ENCODE results near the gene PIWIL1. TPM values are rescaled to one million over a fixed set of nuclear protein-coding genes. Genes with fewer than 3 reads are reported as not detected.

PIWIL1 gene
- polyA plus RNA-seq, 1 of the 3 experiments (the other 2 are of a cell fraction): 0.05 TPM

DNA sequence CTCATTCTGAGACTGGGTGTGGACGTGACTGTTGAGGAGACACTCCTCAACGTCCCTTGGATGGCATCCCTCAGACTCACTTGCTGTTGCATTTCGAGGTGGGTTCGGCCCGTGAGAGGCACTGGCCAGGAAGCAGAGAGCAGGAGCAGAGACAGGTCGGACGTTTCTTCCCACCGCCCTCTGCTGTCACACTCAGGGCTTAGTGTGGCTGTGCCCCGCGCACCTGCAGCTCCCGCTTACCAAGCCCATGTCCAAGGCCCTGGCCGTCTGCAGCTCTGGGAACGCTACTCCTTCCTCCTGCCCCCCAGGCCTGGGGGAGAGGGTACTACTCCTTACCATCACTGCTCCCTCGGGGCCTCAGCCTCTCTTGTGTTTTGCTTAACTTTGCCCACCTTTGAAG lies 29.8 kb upstream of the PIWIL1 start:
- H3K79me2 ChIP-seq (ENCODE audit: insufficient read depth): no peaks in the 10 kb centered on the region
- ChIA-PET CTCF (no interaction called here), POLR2A (no interaction called here)
- no peak overlapping the region for H3K4me3 ChIP-seq (ENCODE audit: low read depth in 2 of 2, low read length in 1 of 2)
- H3K9me3 ChIP-seq: no peaks in the 10 kb centered on the region
- no peaks in the 10 kb centered on the region for H3F3A ChIP-seq (replicated peaks; ENCODE audit: insufficient read depth)
- 44% methylated on average over 14 of the region's 14 CpGs for WGBS (ENCODE audit: low lambda C conversion rate)
- no peaks in the 10 kb centered on the region for H3K36me3 ChIP-seq (replicated peaks in 1 of 2; ENCODE audit: control insufficient read depth in 1 of 2, insufficient read depth in 2 of 2, low read length in 1 of 2)
- no peak for DNase-seq
- no peak overlapping the region for H3K27ac ChIP-seq (ENCODE audit: low read depth in 2 of 2, low read length in 1 of 2)
- H3K4me2 ChIP-seq: no peak overlapping the region
- no peaks in the 10 kb centered on the region for H4K20me1 ChIP-seq (ENCODE audit: insufficient read depth)
- no peak overlapping the region for H2AFZ ChIP-seq (ENCODE audit: low read depth)
- no peaks in the 10 kb centered on the region for H3K27me3 ChIP-seq (ENCODE audit: insufficient read depth)
- H3K9me2 ChIP-seq: no peaks in the 10 kb centered on the region
- H3K9ac ChIP-seq: no peak overlapping the region
- H3K4me1 ChIP-seq (ENCODE audit: control insufficient read depth in 1 of 2, insufficient read depth in 2 of 2, low read depth in 1 of 2, low read length in 1 of 2): no peaks in the 10 kb centered on the region
- TF ChIP-seq RFX5 (IDR thresholded peaks at IDR 0.05; ENCODE audit: low read length) (no peak), RXRA (IDR thresholded peaks at IDR 0.05; ENCODE audit: borderline replicate concordance, low read depth) (no peak), FOXJ3 (CRISPR knock-in tag; IDR thresholded peaks at IDR 0.05) (no peak), FOSL2 (IDR thresholded peaks at IDR 0.05; ENCODE audit: borderline replicate concordance, low read depth) (no peak), TCF12 (IDR thresholded peaks at IDR 0.05) (no peak)
- TF ChIP-seq, protein P1, sequence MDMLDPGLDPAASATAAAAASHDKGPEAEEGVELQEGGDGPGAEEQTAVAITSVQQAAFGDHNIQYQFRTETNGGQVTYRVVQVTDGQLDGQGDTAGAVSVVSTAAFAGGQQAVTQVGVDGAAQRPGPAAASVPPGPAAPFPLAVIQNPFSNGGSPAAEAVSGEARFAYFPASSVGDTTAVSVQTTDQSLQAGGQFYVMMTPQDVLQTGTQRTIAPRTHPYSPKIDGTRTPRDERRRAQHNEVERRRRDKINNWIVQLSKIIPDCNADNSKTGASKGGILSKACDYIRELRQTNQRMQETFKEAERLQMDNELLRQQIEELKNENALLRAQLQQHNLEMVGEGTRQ (IDR thresholded peaks at IDR 0.05; ENCODE audit: borderline replicate concordance, low read depth, low read length): no peak

GRCh38 chr12:130308393-130308792 lies 29.3 kb upstream of the PIWIL1 start:
- POLR2A ChIA-PET: no interaction called here
- Histone ChIP-seq H3K27me3 (ENCODE audit: insufficient read depth) (no peaks in the 10 kb centered on the region), H3K4me2 (no peak overlapping the region), H3K9me2 (no peaks in the 10 kb centered on the region), H3K4me1 (ENCODE audit: control insufficient read depth in 1 of 2, insufficient read depth in 2 of 2, low read depth in 1 of 2, low read length in 1 of 2) (no peaks in the 10 kb centered on the region), H3K9ac (no peak overlapping the region), H3K36me3 (replicated peaks in 1 of 2; ENCODE audit: control insufficient read depth in 1 of 2, insufficient read depth in 2 of 2, low read length in 1 of 2) (no peaks in the 10 kb centered on the region), H4K20me1 (ENCODE audit: insufficient read depth) (no peaks in the 10 kb centered on the region), H3K27ac (ENCODE audit: low read depth in 2 of 2, low read length in 1 of 2) (no peak overlapping the region), H3K4me3 (ENCODE audit: low read depth in 2 of 2, low read length in 1 of 2) (no peak overlapping the region), H3K9me3 (no peaks in the 10 kb centered on the region), H3K79me2 (ENCODE audit: insufficient read depth) (no peaks in the 10 kb centered on the region), H2AFZ (ENCODE audit: low read depth) (no peak overlapping the region), H3F3A (replicated peaks; ENCODE audit: insufficient read depth) (no peaks in the 10 kb centered on the region)
- no peak for TF ChIP-seq GATA2 (CRISPR knock-in tag; IDR thresholded peaks at IDR 0.05)
- TF ChIP-seq GABPA (IDR thresholded peaks at IDR 0.05; ENCODE audit: low read depth): no peak
- no peak for TF ChIP-seq FOXM1 (IDR thresholded peaks at IDR 0.05; ENCODE audit: low read depth)
- TF ChIP-seq ELF1 (IDR thresholded peaks at IDR 0.05): no peak
- no peak for TF ChIP-seq TAF1 (IDR thresholded peaks at IDR 0.05; ENCODE audit: borderline replicate concordance, low read depth, low read length)
- TF ChIP-seq TCF12 (IDR thresholded peaks at IDR 0.05): no peak
- TF ChIP-seq EP300 (IDR thresholded peaks at IDR 0.05; ENCODE audit: borderline replicate concordance in 1 of 2, low read depth in 1 of 2, low read length in 1 of 2): no peak
- no peak for TF ChIP-seq MEF2A (IDR thresholded peaks at IDR 0.05; ENCODE audit: borderline replicate concordance, low read depth)
- DNase-seq: no peak
- WGBS (ENCODE audit: low lambda C conversion rate): 40% methylated on average over 6 of the region's 6 CpGs
- CTCF ChIA-PET: interaction anchor here (0.8 to 1.6 kb wide), 2 partner anchors 11 to 13 kb away, joined by 3 to 7 read pairs; no protein-coding TSS in a partner anchor

- ChIA-PET CTCF (interaction anchor here (0.8 to 1.8 kb wide), 6 partner anchors 35 to 289 kb away, joined by 4 to 7 read pairs (median 4); no protein-coding TSS in a partner anchor), POLR2A (no interaction called here)
- WGBS (ENCODE audit: low lambda C conversion rate): 40% methylated on average over 3 of the region's 3 CpGs
Measured at GRCh38 chr12:130316251-130316650, 21.4 kb upstream of the PIWIL1 start.

More at GRCh38 chr12:130316251-130316650, 21.4 kb upstream of the PIWIL1 start:
- no peaks in the 10 kb centered on the region for H3K9me3 ChIP-seq
- H3K9ac ChIP-seq: no peak overlapping the region
- no peak for DNase-seq
- no peak overlapping the region for H3K27ac ChIP-seq (ENCODE audit: low read depth in 2 of 2, low read length in 1 of 2)
- H3K4me3 ChIP-seq (ENCODE audit: low read depth in 2 of 2, low read length in 1 of 2): no peak overlapping the region
- no peaks in the 10 kb centered on the region for H3K9me2 ChIP-seq
- no peaks in the 10 kb centered on the region for H4K20me1 ChIP-seq (ENCODE audit: insufficient read depth)
- no peaks in the 10 kb centered on the region for H3K27me3 ChIP-seq (ENCODE audit: insufficient read depth)
- TF ChIP-seq POLR2AphosphoS5 (IDR thresholded peaks at IDR 0.05; ENCODE audit: low read depth, low read length) (no peak), CHD2 (IDR thresholded peaks at IDR 0.05; ENCODE audit: low read length, partially characterized antibody) (no peak), FOSL2 (IDR thresholded peaks at IDR 0.05; ENCODE audit: borderline replicate concordance, low read depth) (no peak)
- no peaks in the 10 kb centered on the region for H3K79me2 ChIP-seq (ENCODE audit: insufficient read depth)
- no peak overlapping the region for H2AFZ ChIP-seq (ENCODE audit: low read depth)
- H3F3A ChIP-seq (replicated peaks; ENCODE audit: insufficient read depth): no peaks in the 10 kb centered on the region
- H3K36me3 ChIP-seq (replicated peaks in 1 of 2; ENCODE audit: control insufficient read depth in 1 of 2, insufficient read depth in 2 of 2, low read length in 1 of 2): no peaks in the 10 kb centered on the region
- no peak overlapping the region for H3K4me2 ChIP-seq
- H3K4me1 ChIP-seq (ENCODE audit: control insufficient read depth in 1 of 2, insufficient read depth in 2 of 2, low read depth in 1 of 2, low read length in 1 of 2): no peaks in the 10 kb centered on the region; a peak in 2 of 4 replicates
